GM13976 (cell line): ENCODE data around the gene ARHGEF4.
A peak's percentile ranks its signal among the peaks of the same experiment; 100 is the strongest.

Experiments
- DNase-seq: peaks from one replicate; pipeline ENCODE4 v3.0.0; 2012; ENCODE audit warnings: low spot score
- CTCF ChIP-seq: IDR thresholded peaks from 2 replicates; pipeline ENCODE4 v1.5.1; 2012; ENCODE audit warnings: borderline replicate concordance, mild to moderate bottlenecking; ENCODE audit not compliant: insufficient read depth; ENCODE audit errors: extremely low read depth, missing control alignments, control extremely low read depth
- in situ Hi-C: fragments of 300-500 bp; cut with MboI; formaldehyde crosslinking; loops from one replicate; pipeline ENCODE4 v1.12.0; 2022; ENCODE audit warnings: low sequenced_read_pairs, mixed read lengths, inconsistent platforms; ENCODE audit not compliant: unreplicated experiment

The ARHGEF4 gene

GRCh38 chr2:130918393-130918792, 81.7 kb downstream of the ARHGEF4 start:
- in situ Hi-C loops = no loop called here
- TF ChIP-seq CTCF = no peak
- no peak for DNase-seq

DNA sequence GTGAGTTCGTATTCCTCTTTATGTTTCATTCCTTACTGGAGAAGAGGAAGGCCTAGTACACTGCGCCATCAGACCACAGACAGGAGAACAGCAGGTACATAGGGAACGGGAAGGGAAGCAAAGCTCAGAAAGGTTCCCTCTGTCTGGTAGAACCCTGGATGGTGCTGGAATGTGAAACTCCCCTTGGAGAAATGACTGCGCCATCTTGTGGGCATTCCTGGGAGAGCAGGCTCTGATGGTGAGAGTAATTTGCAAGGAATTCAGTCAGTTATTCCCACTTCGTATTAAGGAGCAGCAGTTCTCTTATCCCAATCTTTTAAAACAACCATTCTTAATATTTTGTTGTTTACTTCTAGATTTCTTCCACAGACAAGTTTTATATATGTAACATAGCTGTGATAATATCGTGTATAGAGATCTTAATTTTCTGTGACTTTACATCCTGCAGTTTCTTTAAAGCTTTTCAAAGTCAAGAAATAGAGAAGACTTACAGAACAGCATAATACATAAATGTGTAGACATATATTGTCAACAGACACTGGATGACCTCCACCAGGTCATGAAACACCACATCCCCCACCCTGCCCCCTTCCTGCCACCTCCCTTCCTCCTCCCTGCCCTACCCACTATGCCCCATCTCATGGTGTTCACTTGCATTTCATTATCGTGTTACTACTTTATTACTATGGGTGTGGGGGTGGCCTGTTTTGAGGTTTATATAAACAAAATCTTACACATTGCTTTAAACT, 83.9 kb downstream of the ARHGEF4 start:
- peak; percentile 73 for DNase-seq
- TF ChIP-seq CTCF = peak; percentile 63
- in situ Hi-C loops = no loop called here

GRCh38 chr2:130921164-130921476, 84.4 kb downstream of the ARHGEF4 start:
- no peak for DNase-seq
- no peak for TF ChIP-seq CTCF
- in situ Hi-C loops = no loop called here

- DNase-seq = no peak
- in situ Hi-C loops = no loop called here
- TF ChIP-seq CTCF = no peak
These were observed 85.7 kb downstream of the ARHGEF4 start for GRCh38 chr2:130922417-130922816.

- TF ChIP-seq CTCF = no peak
- in situ Hi-C loops = no loop called here
- no peak for DNase-seq
These were observed 91.7 kb downstream of the ARHGEF4 start for GRCh38 chr2:130928385-130928784.

- no peak for DNase-seq
- in situ Hi-C loops = no loop called here
- TF ChIP-seq CTCF = no peak
These were observed 94.3 kb downstream of the ARHGEF4 start for GRCh38 chr2:130930740-130931659.
